ENCODE data around the gene HPSE2.
"Not testable (repeated sequence)": the region's sequence is repeated elsewhere in the genome, so short reads cannot be mapped to it uniquely, and the experiment has no call there.

HPSE2 gene

GRCh38 chr10:99143651-99144050, 92.0 kb downstream of the HPSE2 start:
- DNase-seq = no peak

- DNase-seq = no peak
These were observed 92.6 kb downstream of the HPSE2 start for GRCh38 chr10:99143011-99143410.

- DNase-seq = not testable (repeated sequence)
These were observed 102.8 kb downstream of the HPSE2 start for GRCh38 chr10:99132897-99133296.

- DNase-seq = no peak
These were observed 109.8 kb downstream of the HPSE2 start for GRCh38 chr10:99125879-99126278.

GRCh38 chr10:99124376-99124775, 111.3 kb downstream of the HPSE2 start:
- no peak for DNase-seq

- no peak for DNase-seq
These were observed 111.8 kb downstream of the HPSE2 start for GRCh38 chr10:99123851-99124250.

GRCh38 chr10:99123336-99123735, 112.3 kb downstream of the HPSE2 start:
- DNase-seq = no peak

- no peak for DNase-seq
These were observed 116.3 kb downstream of the HPSE2 start for GRCh38 chr10:99119258-99119748.

GRCh38 chr10:99115703-99116102, 119.9 kb downstream of the HPSE2 start:
- DNase-seq = no peak

- DNase-seq = no peak
These were observed 150.3 kb downstream of the HPSE2 start for GRCh38 chr10:99085358-99085757.

GRCh38 chr10:99084161-99084560, 151.5 kb downstream of the HPSE2 start:
- DNase-seq = no peak

- DNase-seq = no peak
These were observed 155.2 kb downstream of the HPSE2 start for GRCh38 chr10:99080275-99080945.

GRCh38 chr10:99062591-99062990, 173.1 kb downstream of the HPSE2 start:
- no peak for DNase-seq

- DNase-seq = no peak
These were observed 176.9 kb downstream of the HPSE2 start for GRCh38 chr10:99058762-99059161.

- no peak for DNase-seq
These were observed 177.5 kb downstream of the HPSE2 start for GRCh38 chr10:99057936-99058690.

GRCh38 chr10:99045671-99046070, 190.0 kb downstream of the HPSE2 start:
- DNase-seq = no peak

GRCh38 chr10:99042051-99042771, 193.4 kb downstream of the HPSE2 start:
- DNase-seq = no peak

- no peak for DNase-seq
These were observed 194.2 kb downstream of the HPSE2 start for GRCh38 chr10:99041468-99041867.

- no peak for DNase-seq
These were observed 221.8 kb downstream of the HPSE2 start for GRCh38 chr10:99013885-99014284.

- DNase-seq = no peak
These were observed 225.4 kb downstream of the HPSE2 start for GRCh38 chr10:99010286-99010685.

- no peak for DNase-seq
These were observed 227.6 kb downstream of the HPSE2 start for GRCh38 chr10:99008054-99008453.

- no peak for DNase-seq
These were observed 228.2 kb downstream of the HPSE2 start for GRCh38 chr10:99007457-99007856.

- no peak for DNase-seq
These were observed 230.4 kb downstream of the HPSE2 start for GRCh38 chr10:99005254-99005653.

GRCh38 chr10:99004738-99005137, 230.9 kb downstream of the HPSE2 start:
- DNase-seq = no peak

Data from NCI-H2081 (cell line).